Tibial nerve (tissue), 4 donors: ENCODE measurements around the gene EIF4H. TPM values are rescaled to one million over a fixed set of nuclear protein-coding genes. Genes with fewer than 3 reads are reported as not detected.
"Not testable (repeated sequence)": the region's sequence is repeated elsewhere in the genome, so short reads cannot be mapped to it uniquely, and the experiment has no call there.

Experiments
- DNase-seq, 2 donors: peaks; one replicate each; pipeline ENCODE4 v3.0.0-alpha.2; 2019; ENCODE audit warnings: low spot score in 2 of 2
- H3K27ac ChIP-seq, 4 donors: fragments of 200-600 bp; sonication (generic) in 3 of 4; one replicate each; pipeline ENCODE4 v1.5.1; 2017 to 2019; ENCODE audit warnings: mild to moderate bottlenecking in 1 of 4
- H3K27me3 ChIP-seq, 2 donors: fragments of 200-600 bp; sonication (generic) in 1 of 2; one replicate each; pipeline versions ENCODE4 v1.5.1 to v1.6.0; 2017 to 2019
- H3K36me3 ChIP-seq, 3 donors: fragments of 200-600 bp; sonication (generic); one replicate each; pipeline ENCODE4 v1.5.1; 2018 to 2019
- H3K4me1 ChIP-seq, 4 donors: fragments of 200-600 bp; sonication (generic) in 3 of 4; one replicate each; pipeline ENCODE4 v1.5.1; 2017 to 2019
- H3K4me3 ChIP-seq, 4 donors: fragments of 200-600 bp; sonication (generic) in 3 of 4; one replicate each; pipeline ENCODE4 v1.5.1; 2017 to 2019; ENCODE audit warnings: mild to moderate bottlenecking in 1 of 4, moderate library complexity in 1 of 4
- H3K9me3 ChIP-seq, 4 donors: fragments of 200-600 bp; sonication (generic) in 3 of 4; one replicate each; pipeline ENCODE4 v1.5.1; 2017 to 2019
- CTCF ChIP-seq, 5 experiments: fragments of 200-600 bp in 3 of 5; fragments of 450-650 bp in 2 of 5; sonication (generic) in 3 of 5; IDR thresholded peaks; one replicate each; pipeline ENCODE4 v1.5.1; 2016 to 2019; ENCODE audit warnings: antibody characterized with exemption in 5 of 5, mild to moderate bottlenecking in 3 of 5, moderate library complexity in 2 of 5
- EP300 ChIP-seq, 2 donors: sonication (generic); formaldehyde crosslinking; IDR thresholded peaks; one replicate each; pipeline ENCODE4 v1.6.1; 2017; ENCODE audit warnings: antibody characterized with exemption in 2 of 2, mild to moderate bottlenecking in 1 of 2
- POLR2A ChIP-seq, 2 donors: fragments of 450-650 bp; IDR thresholded peaks; one replicate each; pipeline ENCODE4 v1.6.1; 2017; ENCODE audit warnings: antibody characterized with exemption in 2 of 2, mild to moderate bottlenecking in 2 of 2, moderate library complexity in 2 of 2
- WGBS, 2 donors: methylation state at CpG; one replicate each; pipeline ENCODE4 v1.1.5; 2018; 5-methylcytosine and 5-hydroxymethylcytosine counted together
- total RNA-seq, 4 donors: library from RNA; depleted of rRNA; stranded (reverse); fragments of >200 nt; gene quantifications; one replicate each; pipeline ENCODE4 v1.1.0, GENCODE V29; 2016

Gene EIF4H
- total RNA-seq, 4 donors from 2014 or later, result 184 to 211 (median 192) TPM

DNA sequence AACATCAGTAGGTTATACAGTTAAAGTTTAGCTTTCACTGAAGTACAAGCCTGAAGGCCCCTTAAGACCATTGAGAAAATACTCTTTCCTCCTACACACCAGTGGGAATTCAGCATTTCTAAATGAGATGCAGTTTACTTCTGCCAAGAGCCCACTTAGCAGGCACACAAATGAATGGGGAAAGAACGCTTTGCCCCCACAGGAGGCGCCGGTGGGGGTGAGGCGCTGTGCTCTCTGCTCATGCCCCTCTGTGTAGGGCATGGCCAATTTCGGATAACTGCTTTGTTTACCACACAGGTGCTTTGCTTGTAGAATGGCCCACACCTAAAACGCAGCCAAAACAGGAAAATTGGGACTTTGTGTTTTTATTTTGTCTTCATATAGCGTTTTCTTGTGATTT is 19.8 kb downstream of the EIF4H start:
- 81 to 89% methylated on average over 7 of the region's 7 CpGs for WGBS, 2 donors
- Histone ChIP-seq H3K9me3 (no peaks in the 10 kb centered on the region), H3K4me1 (peaks cover 0 to 2% (median 0%) of the 10 kb centered on the region in 4 donors), H3K36me3 (peaks cover 0 to 89% (median 20%) of the 10 kb centered on the region in 3 donors), H3K4me3 (no peak overlapping the region), H3K27me3 (no peaks in the 10 kb centered on the region), H3K27ac (no peak overlapping the region)
- DNase-seq, result no peak
- TF ChIP-seq CTCF (IDR thresholded peaks at IDR 0.05) (no peak), POLR2A (IDR thresholded peaks at IDR 0.05) (no peak), EP300 (IDR thresholded peaks at IDR 0.05) (no peak)

DNA sequence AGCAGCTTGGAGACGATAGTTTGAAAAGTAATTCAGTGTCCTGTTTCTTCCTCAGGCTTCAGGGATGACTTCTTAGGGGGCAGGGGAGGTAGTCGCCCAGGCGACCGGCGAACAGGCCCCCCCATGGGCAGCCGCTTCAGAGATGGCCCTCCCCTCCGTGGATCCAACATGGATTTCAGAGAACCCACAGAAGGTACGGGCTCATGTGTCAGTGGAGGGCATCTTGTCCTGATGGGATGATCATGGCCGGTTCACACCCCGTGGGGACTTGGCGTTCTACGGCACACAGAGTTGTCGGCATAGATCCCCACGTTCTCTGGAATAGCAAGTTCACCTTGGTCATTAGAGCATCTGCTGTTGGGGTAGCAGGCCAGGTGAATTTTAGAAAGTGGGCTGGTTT is 20.5 kb downstream of the EIF4H start:
- no peak overlapping the region for H3K4me3 ChIP-seq
- TF ChIP-seq POLR2A (IDR thresholded peaks at IDR 0.05) (no peak), CTCF (IDR thresholded peaks at IDR 0.05) (no peak), EP300 (IDR thresholded peaks at IDR 0.05) (no peak)
- no peak for DNase-seq
- no peaks in the 10 kb centered on the region for H3K27me3 ChIP-seq
- peaks cover 0 to 82% (median 20%) of the 10 kb centered on the region in 3 donors for H3K36me3 ChIP-seq
- H3K9me3 ChIP-seq, result no peaks in the 10 kb centered on the region
- no peak overlapping the region for H3K27ac ChIP-seq
- no peaks in the 10 kb centered on the region for H3K4me1 ChIP-seq
- WGBS, 2 donors, result 88 to 90% methylated on average over 14 of the region's 14 CpGs

- H3K4me3 ChIP-seq, DNase-seq, H3K27me3 ChIP-seq, H3K9me3 ChIP-seq, H3K4me1 ChIP-seq, H3K27ac ChIP-seq: not testable (repeated sequence)
- 63 to 85% methylated on average over 16 to 22 of the region's 23 CpGs for WGBS, 2 donors
- H3K36me3 ChIP-seq, result peaks cover 0 to 76% (median 20%) of the 10 kb centered on the region in 3 donors
Measured at GRCh38 chr7:74195139-74195860, 21.1 kb downstream of the EIF4H start.

DNA sequence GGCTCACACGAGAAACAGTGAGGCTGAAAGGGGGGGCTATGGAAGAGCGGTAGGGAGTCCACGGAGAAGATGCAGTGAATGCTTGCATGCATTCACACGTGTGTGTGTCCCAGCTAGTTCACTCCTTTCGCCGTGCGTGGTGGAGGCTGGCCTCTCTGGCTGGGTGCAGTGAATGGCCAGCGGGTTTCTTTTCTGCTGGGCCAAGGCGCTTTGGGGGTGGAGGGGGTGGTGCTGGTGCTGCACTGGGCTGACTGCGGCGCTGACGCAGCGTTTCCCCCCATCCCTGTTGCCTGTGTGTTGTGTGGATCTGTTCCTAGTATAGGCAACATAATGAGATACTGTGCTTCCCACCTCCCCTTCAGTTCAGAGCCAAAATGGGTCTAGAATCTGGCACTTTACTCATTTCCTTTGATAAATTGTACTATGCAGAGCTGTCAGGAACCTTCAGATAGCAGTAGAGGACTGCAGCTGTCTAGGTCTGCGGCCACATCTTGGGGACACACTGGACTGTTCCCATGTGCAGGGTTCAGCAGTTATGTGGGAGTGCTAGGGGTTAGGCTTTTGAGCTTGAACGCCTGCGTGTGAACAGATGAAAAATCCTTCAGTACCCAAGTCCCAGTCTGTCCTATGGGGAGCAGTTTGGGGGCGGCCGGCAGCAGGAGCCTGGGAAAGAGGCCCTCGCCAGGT is 22.0 kb downstream of the EIF4H start:
- peaks cover 0 to 67% (median 20%) of the 10 kb centered on the region in 3 donors for H3K36me3 ChIP-seq
- TF ChIP-seq EP300 (IDR thresholded peaks at IDR 0.05), result peak in 1 of 2 donors; percentile 16
- not testable (repeated sequence) for H3K27me3 ChIP-seq, H3K4me3 ChIP-seq, H3K4me1 ChIP-seq, H3K27ac ChIP-seq, DNase-seq, H3K9me3 ChIP-seq
- 79 to 82% methylated on average over 14 to 16 of the region's 19 CpGs for WGBS, 2 donors

- Histone ChIP-seq H3K27ac (peak overlapping the region in 1 of 4 donors; percentile 26), H3K4me1 (no peaks in the 10 kb centered on the region), H3K36me3 (peaks cover 0 to 53% (median 8%) of the 10 kb centered on the region in 3 donors), H3K4me3 (no peak overlapping the region), H3K27me3 (no peaks in the 10 kb centered on the region), H3K9me3 (no peaks in the 10 kb centered on the region)
- WGBS, 2 donors, result 96 to 98% methylated on average over 9 of the region's 9 CpGs
- DNase-seq, result no peak
- TF ChIP-seq CTCF (IDR thresholded peaks at IDR 0.05) (no peak), EP300 (IDR thresholded peaks at IDR 0.05) (no peak), POLR2A (IDR thresholded peaks at IDR 0.05) (no peak)
Measured at GRCh38 chr7:74197449-74198124, 23.4 kb downstream of the EIF4H start.
